IMR-90 (cell line): ENCODE data around the gene DARS1. TPM values are rescaled to one million over a fixed set of nuclear protein-coding genes. Genes with fewer than 3 reads are reported as not detected.

ENCODE experiments used
- ATAC-seq: fragments of 200-7000 bp; cut with Tn5 transposase; 2 replicates; pipeline ENCODE4 v1.9.1; 2020; ENCODE audit warnings: low read depth, mild to moderate bottlenecking, moderate library complexity
- BruUV-seq: library from RNA; stranded (reverse); fragments of 400-500 nt; replicated peaks from 2 replicates; lab custom pipeline; 2021; lab: Mats Ljungman, UMichigan
- CTCF ChIA-PET: fragments of 300-600 bp; formaldehyde crosslinking; extraction: SDS; loops from one replicate; lab custom pipeline; 2021; ENCODE audit warnings: antibody characterized with exemption; lab: Yijun Ruan, JAX
- POLR2A ChIA-PET: fragments of 300-600 bp; sonication (Branson Sonifier 250); formaldehyde crosslinking; loops from one replicate; lab custom pipeline; 2022; ENCODE audit warnings: antibody characterized with exemption; ENCODE audit not compliant: unreplicated experiment; lab: Charles Lee
- DNase-seq: peaks from one replicate; pipeline ENCODE4 v3.0.0; 2013
- H2AFZ ChIP-seq: replicated peaks from 2 replicates; pipeline ENCODE3; 2013; ENCODE audit warnings: low read length, mild to moderate bottlenecking; ENCODE audit not compliant: poor library complexity
- H2AK5ac ChIP-seq: 2 replicates; pipeline ENCODE4 v1.6.1; 2013; ENCODE audit warnings: low read depth, low read length, inconsistent platforms
- H2AK9ac ChIP-seq: replicated peaks from 2 replicates; pipeline ENCODE3; 2013; ENCODE audit warnings: mild to moderate bottlenecking, low read depth, low read length, moderate library complexity; ENCODE audit not compliant: poor library complexity
- H2BK120ac ChIP-seq: 2 replicates; pipeline ENCODE4 v1.6.1; 2013; ENCODE audit warnings: low read depth, low read length, inconsistent platforms
- H2BK15ac ChIP-seq: 3 replicates; pipeline ENCODE4 v1.6.1; 2013; ENCODE audit warnings: low read depth, low read length, inconsistent platforms
- H2BK20ac ChIP-seq: 2 replicates; pipeline ENCODE4 v1.6.1; 2013; ENCODE audit warnings: low read depth, mild to moderate bottlenecking, inconsistent platforms, low read length, moderate library complexity
- H2BK5ac ChIP-seq: 2 replicates; pipeline ENCODE4 v1.6.1; 2013; ENCODE audit warnings: mild to moderate bottlenecking, low read depth, low read length, inconsistent platforms; ENCODE audit not compliant: poor library complexity, severe bottlenecking
- H3K14ac ChIP-seq: replicated peaks from 2 replicates; pipeline ENCODE4 v1.6.1; 2013; ENCODE audit warnings: low read depth, low read length, inconsistent platforms
- H3K18ac ChIP-seq: 2 replicates; pipeline ENCODE4 v1.6.1; 2013; ENCODE audit warnings: low read depth, low read length, control low read depth
- H3K23ac ChIP-seq: 2 replicates; pipeline ENCODE4 v1.6.1; 2013; ENCODE audit warnings: low read depth, low read length, inconsistent platforms
- H3K27ac ChIP-seq: 2 replicates; pipeline ENCODE4 v1.5.1; 2013; ENCODE audit warnings: mild to moderate bottlenecking, control low read depth, low read length; ENCODE audit not compliant: insufficient read depth
- H3K27me3 ChIP-seq: 2 replicates; pipeline ENCODE4 v1.6.1; 2013; ENCODE audit warnings: low read length; ENCODE audit not compliant: control insufficient read depth, insufficient read depth
- H3K36me3 ChIP-seq: 2 replicates; pipeline ENCODE4 v1.6.1; 2013; ENCODE audit warnings: low read length, mixed read lengths; ENCODE audit not compliant: control insufficient read depth, insufficient read depth
- H3K4ac ChIP-seq: 2 replicates; pipeline ENCODE4 v1.6.1; 2013; ENCODE audit warnings: low read depth, low read length, inconsistent platforms
- H3K4me1 ChIP-seq: 2 replicates; pipeline ENCODE4 v1.6.1; 2013; ENCODE audit warnings: low read length, mixed read lengths; ENCODE audit not compliant: control insufficient read depth, insufficient read depth
- H3K4me2 ChIP-seq: 2 replicates; pipeline ENCODE4 v1.6.1; 2013; ENCODE audit warnings: low read depth, mild to moderate bottlenecking, control low read depth, low read length, moderate library complexity
- H3K4me3 ChIP-seq: 2 replicates; pipeline ENCODE4 v1.5.1; 2013; ENCODE audit warnings: low read depth, mild to moderate bottlenecking, control low read depth, low read length, moderate library complexity; ENCODE audit not compliant: insufficient read depth
- H3K56ac ChIP-seq: 2 replicates; pipeline ENCODE4 v1.6.1; 2013; ENCODE audit warnings: low read length, inconsistent platforms; ENCODE audit not compliant: insufficient read depth; ENCODE audit errors: extremely low read depth
- H3K79me1 ChIP-seq, 2 experiments: 2 replicates each; pipeline ENCODE4 v1.6.1; 2013; ENCODE audit warnings: low read length in 2 of 2, inconsistent platforms in 1 of 2, low read depth in 1 of 2
- H3K9ac ChIP-seq: 2 replicates; pipeline ENCODE4 v1.6.1; 2013; ENCODE audit warnings: low read depth, low read length, control low read depth
- H3K9me1 ChIP-seq: 2 replicates; pipeline ENCODE4 v1.6.1; 2013; ENCODE audit warnings: low read length, inconsistent platforms; ENCODE audit not compliant: insufficient read depth
- H3K9me3 ChIP-seq: 2 replicates; pipeline ENCODE4 v1.6.1; 2013; ENCODE audit warnings: low read length; ENCODE audit not compliant: control insufficient read depth, insufficient read depth
- H4K20me1 ChIP-seq: 2 replicates; pipeline ENCODE4 v1.6.1; 2013; ENCODE audit warnings: low read length, inconsistent platforms; ENCODE audit not compliant: insufficient read depth
- H4K5ac ChIP-seq: 2 replicates; pipeline ENCODE4 v1.6.1; 2013; ENCODE audit warnings: mild to moderate bottlenecking, low read depth, low read length, control low read depth
- H4K8ac ChIP-seq, 2 experiments: 2 replicates each; pipeline ENCODE4 v1.6.1; 2013; ENCODE audit warnings: low read depth in 2 of 2, low read length in 2 of 2, control low read depth in 1 of 2, inconsistent platforms in 1 of 2
- H4K91ac ChIP-seq: 2 replicates; pipeline ENCODE4 v1.6.1; 2013; ENCODE audit warnings: low read depth, low read length, inconsistent platforms; ENCODE audit not compliant: insufficient read depth
- BHLHE40 ChIP-seq: fragments of 150-350 bp; IDR thresholded peaks from 2 replicates; pipeline ENCODE4 v1.6.1; 2016; ENCODE audit warnings: mild to moderate bottlenecking, low read depth, low read length
- CHD1 ChIP-seq: IDR thresholded peaks from 2 replicates; pipeline ENCODE4 v1.6.1; 2012; ENCODE audit warnings: low read depth, low read length, improper control_type of control experiment
- FOS ChIP-seq: fragments of 150-350 bp; IDR thresholded peaks from 2 replicates; pipeline ENCODE4 v1.6.1; 2016; ENCODE audit warnings: low read depth, low read length
- MAZ ChIP-seq: IDR thresholded peaks from 2 replicates; pipeline ENCODE4 v1.6.1; 2012; ENCODE audit warnings: low read depth, mild to moderate bottlenecking, low read length, improper control_type of control experiment, moderate library complexity, borderline replicate concordance
- NFE2L2 ChIP-seq: fragments of 150-350 bp; IDR thresholded peaks from 2 replicates; pipeline ENCODE4 v1.6.1; 2016; ENCODE audit warnings: low read depth, mild to moderate bottlenecking, low read length
- RAD21 ChIP-seq: IDR thresholded peaks from 2 replicates; pipeline ENCODE4 v1.6.1; 2012; ENCODE audit warnings: low read length, improper control_type of control experiment
- dilution Hi-C: fragments of 300-500 bp; cut with HindIII; formaldehyde crosslinking; loops from one replicate; pipeline ENCODE4 v1.14.3; 2018; ENCODE audit warnings: low sequenced_read_pairs; ENCODE audit not compliant: unreplicated experiment
- in situ Hi-C: fragments of 300-500 bp; cut with MboI; formaldehyde crosslinking; loops from 3 replicates; pipeline ENCODE4 v1.14.3; 2019; ENCODE audit warnings: low sequenced_read_pairs, inconsistent platforms, mixed read lengths
- intact Hi-C: fragments of 100-400 bp; cut with micrococcal nuclease; formaldehyde crosslinking; loops from 2 replicates; pipeline ENCODE4 v1.10.0; 2022
- polyA plus RNA-seq, 3 experiments: library from polyadenylated mRNA; depleted of rRNA; stranded (reverse); fragments of >200 nt; gene quantifications; 2 replicates each; pipeline ENCODE4 v1.2.3, GENCODE V29; 2012; ENCODE audit warnings: low replicate concordance in 1 of 3
- total RNA-seq: library from RNA; depleted of rRNA; stranded (reverse); fragments of >200 nt; gene quantifications from 2 replicates; pipeline ENCODE4 v1.2.3, GENCODE V29; 2012
- TF ChIP-seq, protein P1 (sequence below): conservative IDR thresholded peaks from 2 replicates; pipeline ENCODE4 v1.5.1; 2012; ENCODE audit warnings: mild to moderate bottlenecking, low read depth, low read length, improper control_type of control experiment
- TF ChIP-seq, protein P2 (sequence below): fragments of 150-350 bp; IDR thresholded peaks from 2 replicates; pipeline ENCODE4 v1.6.1; 2017; ENCODE audit warnings: mild to moderate bottlenecking, antibody characterized with exemption, low read length, low read depth
- TF ChIP-seq, protein P3 (sequence below): fragments of 150-350 bp; IDR thresholded peaks from 2 replicates; pipeline ENCODE4 v1.6.1; 2016; ENCODE audit warnings: low read depth, mild to moderate bottlenecking, low read length, moderate library complexity, borderline replicate concordance

The DARS1 gene
- total and polyA plus RNA-seq, 2 of the 4 experiments (the other 2 are of a cell fraction), result 56.5 to 66.5 TPM

DNA sequence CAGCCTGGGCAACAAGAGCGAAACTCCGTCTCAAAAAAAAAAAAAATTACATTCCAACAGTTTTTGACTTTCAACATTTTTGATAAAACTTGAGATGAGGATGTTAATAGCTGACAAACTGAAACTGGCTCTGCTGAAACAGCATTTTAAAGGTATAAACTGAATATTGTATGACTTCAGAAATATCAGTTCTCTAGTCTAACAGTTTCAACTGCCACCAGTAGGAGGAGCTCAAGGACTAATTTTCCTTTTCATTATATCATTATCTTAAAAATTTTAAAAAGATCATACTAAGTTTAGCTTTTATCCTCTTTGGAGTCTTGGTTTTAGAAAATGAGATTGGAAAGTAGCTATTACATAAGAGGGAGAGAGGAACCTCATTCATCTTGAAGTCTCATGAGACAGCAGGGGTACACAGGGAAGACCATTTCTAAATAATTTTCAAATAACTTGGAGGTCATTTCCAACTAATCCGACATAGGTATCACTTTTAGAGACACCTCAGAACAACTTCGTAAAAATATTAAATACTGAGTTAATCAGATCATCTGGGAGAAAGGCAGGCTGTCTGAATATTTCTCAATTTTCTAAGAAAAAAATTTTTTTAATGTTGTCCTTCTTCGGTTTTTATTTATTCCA is 71.6 kb downstream of the DARS1 start (continued):
- TF ChIP-seq RAD21, result peak; percentile 70

DNA sequence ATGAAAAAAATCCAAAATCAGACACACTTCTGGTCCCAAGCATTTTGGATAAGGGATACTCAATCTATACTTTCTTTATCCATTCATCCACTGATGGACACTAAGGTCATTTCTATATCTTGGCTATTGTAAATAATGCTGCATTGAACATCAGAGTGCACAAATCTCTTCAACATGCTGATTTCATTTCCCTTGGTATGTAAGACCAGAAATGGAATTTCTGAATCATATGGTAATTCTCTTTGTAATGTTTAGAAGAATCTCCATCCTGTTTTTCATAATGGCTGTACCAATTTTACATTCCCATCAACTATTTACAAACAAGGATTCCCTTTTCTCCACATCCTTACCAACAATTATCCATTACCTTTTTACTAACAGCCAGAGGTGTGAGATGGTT is 75.5 kb downstream of the DARS1 start:
- Histone ChIP-seq H4K91ac (no peak overlapping the region), H3K9me3 (no peaks in the 10 kb centered on the region), H3K4ac (no peak overlapping the region), H3K23ac (no peak overlapping the region), H3K36me3 (0 out of 2 replicates have a peak, but pooled peaks cover 2% of the 10 kb centered on the region), H3K4me3 (no peak overlapping the region), H2AK9ac (no peak overlapping the region), H3K4me2 (no peak overlapping the region), H3K18ac (no peak overlapping the region), H2AFZ (no peak overlapping the region), H4K20me1 (no peaks in the 10 kb centered on the region), H3K27ac (no peak overlapping the region), H3K9ac (no peak overlapping the region), H2AK5ac (no peak overlapping the region), H3K9me1 (no peaks in the 10 kb centered on the region), H2BK120ac (no peak overlapping the region), H3K14ac (no peak overlapping the region), H3K79me1 (no peaks in the 10 kb centered on the region), H4K8ac (no peak overlapping the region), H2BK5ac (no peak overlapping the region), H3K27me3 (no peaks in the 10 kb centered on the region), H2BK20ac (no peak overlapping the region), H3K4me1 (no peaks in the 10 kb centered on the region), H2BK15ac (no peak overlapping the region), H4K5ac (no peak overlapping the region), H3K56ac (no peak overlapping the region)
- ChIA-PET POLR2A (no interaction called here), CTCF (no interaction called here)
- in situ Hi-C loops, result loop anchor here (25.0 kb wide), 1 partner anchor 1927 kb away; no protein-coding TSS in a partner anchor
- dilution Hi-C loops, result no loop called here
- intact Hi-C loops, result loop anchor here (10.0 kb wide), 1 partner anchor 925 kb away; no protein-coding TSS in a partner anchor
- TF ChIP-seq BHLHE40, result no peak
- TF ChIP-seq, protein P1, sequence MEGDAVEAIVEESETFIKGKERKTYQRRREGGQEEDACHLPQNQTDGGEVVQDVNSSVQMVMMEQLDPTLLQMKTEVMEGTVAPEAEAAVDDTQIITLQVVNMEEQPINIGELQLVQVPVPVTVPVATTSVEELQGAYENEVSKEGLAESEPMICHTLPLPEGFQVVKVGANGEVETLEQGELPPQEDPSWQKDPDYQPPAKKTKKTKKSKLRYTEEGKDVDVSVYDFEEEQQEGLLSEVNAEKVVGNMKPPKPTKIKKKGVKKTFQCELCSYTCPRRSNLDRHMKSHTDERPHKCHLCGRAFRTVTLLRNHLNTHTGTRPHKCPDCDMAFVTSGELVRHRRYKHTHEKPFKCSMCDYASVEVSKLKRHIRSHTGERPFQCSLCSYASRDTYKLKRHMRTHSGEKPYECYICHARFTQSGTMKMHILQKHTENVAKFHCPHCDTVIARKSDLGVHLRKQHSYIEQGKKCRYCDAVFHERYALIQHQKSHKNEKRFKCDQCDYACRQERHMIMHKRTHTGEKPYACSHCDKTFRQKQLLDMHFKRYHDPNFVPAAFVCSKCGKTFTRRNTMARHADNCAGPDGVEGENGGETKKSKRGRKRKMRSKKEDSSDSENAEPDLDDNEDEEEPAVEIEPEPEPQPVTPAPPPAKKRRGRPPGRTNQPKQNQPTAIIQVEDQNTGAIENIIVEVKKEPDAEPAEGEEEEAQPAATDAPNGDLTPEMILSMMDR, result no peak
- TF ChIP-seq CHD1, result no peak
- TF ChIP-seq MAZ, result no peak
- TF ChIP-seq, protein P2, sequence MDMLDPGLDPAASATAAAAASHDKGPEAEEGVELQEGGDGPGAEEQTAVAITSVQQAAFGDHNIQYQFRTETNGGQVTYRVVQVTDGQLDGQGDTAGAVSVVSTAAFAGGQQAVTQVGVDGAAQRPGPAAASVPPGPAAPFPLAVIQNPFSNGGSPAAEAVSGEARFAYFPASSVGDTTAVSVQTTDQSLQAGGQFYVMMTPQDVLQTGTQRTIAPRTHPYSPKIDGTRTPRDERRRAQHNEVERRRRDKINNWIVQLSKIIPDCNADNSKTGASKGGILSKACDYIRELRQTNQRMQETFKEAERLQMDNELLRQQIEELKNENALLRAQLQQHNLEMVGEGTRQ, result no peak
- TF ChIP-seq, protein P3, sequence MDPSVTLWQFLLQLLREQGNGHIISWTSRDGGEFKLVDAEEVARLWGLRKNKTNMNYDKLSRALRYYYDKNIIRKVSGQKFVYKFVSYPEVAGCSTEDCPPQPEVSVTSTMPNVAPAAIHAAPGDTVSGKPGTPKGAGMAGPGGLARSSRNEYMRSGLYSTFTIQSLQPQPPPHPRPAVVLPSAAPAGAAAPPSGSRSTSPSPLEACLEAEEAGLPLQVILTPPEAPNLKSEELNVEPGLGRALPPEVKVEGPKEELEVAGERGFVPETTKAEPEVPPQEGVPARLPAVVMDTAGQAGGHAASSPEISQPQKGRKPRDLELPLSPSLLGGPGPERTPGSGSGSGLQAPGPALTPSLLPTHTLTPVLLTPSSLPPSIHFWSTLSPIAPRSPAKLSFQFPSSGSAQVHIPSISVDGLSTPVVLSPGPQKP, result no peak
- no peak for TF ChIP-seq RAD21
- TF ChIP-seq NFE2L2, result no peak
- no peak for TF ChIP-seq FOS
- DNase-seq (peak; percentile 62), ATAC-seq (peak; percentile 54; the same call in 1 of the 2 replicates)
- BruUV-seq, result no TSS peak
